HG03045 (cell line): ENCODE results near the gene AVL9.
"Not testable (repeated sequence)": the region's sequence is repeated elsewhere in the genome, so short reads cannot be mapped to it uniquely, and the experiment has no call there.

Experiments
- ATAC-seq: cut with Tn5 transposase; IDR thresholded peaks from one replicate; pipeline ENCODE4 v1.9.1; 2021; ENCODE audit warnings: mild to moderate bottlenecking, moderate library complexity; ENCODE audit not compliant: unreplicated experiment

Gene AVL9

DNA sequence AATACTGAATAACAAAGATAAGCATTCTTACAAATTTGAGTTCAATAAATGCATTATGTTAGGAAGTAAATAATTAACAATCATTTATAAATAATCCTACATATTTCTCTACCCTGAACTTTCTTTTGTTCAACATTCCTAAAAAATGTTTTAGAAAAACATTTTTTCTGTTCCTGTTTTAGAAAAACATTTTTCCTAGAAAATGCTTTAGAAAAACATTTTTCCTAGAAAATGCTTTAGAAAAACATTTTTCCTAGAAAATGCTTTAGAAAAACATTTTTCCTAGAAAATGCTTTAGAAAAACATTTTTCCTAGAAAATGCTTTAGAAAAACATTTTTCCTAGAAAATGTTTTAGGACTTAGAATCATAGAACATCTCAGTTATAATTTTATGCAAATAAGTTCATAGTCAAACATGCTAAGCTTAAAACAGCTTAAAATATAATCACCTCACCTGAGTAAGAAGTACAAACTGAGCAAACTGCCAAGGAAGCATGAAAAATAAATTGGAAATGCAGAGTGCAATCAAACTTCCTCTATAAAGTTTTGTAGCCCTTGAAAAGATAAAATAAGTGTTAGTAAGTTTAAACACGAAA, 139.6 kb downstream of the AVL9 start:
- not testable (repeated sequence) for ATAC-seq

DNA sequence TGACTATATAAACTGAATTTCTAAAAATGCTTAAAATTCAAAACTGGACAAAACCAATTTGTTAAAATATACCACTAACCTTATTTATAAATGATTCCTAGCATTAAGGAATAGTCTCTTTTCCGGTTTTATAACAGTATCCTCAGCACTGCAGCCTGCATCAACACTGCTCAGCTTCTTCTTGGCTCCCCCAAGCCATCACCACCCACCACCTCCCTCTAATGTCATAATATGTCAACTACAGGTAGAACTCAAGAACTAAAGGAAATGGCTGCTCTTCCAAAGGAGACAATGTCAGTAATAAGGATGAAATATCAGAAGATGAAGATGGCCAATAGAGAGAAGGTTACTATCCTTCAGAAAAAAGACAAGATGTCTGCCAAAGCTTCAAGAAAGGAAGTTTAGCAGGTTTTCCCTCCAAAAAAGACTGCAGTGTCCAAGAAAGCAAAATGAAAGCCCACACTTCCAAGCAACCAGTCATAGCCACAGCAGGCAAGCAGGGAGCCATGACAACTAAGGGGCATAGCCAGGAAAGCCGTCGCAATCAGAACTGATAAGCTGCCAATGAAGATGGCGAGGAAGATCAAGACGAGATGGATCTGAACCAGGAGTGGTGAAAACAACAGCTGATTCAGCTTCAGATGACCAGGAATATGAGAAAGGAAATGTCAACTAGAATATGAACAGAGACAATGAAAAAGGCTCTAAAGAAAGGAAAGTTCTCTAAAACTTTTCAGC, 141.6 kb downstream of the AVL9 start:
- ATAC-seq = not testable (repeated sequence)

DNA sequence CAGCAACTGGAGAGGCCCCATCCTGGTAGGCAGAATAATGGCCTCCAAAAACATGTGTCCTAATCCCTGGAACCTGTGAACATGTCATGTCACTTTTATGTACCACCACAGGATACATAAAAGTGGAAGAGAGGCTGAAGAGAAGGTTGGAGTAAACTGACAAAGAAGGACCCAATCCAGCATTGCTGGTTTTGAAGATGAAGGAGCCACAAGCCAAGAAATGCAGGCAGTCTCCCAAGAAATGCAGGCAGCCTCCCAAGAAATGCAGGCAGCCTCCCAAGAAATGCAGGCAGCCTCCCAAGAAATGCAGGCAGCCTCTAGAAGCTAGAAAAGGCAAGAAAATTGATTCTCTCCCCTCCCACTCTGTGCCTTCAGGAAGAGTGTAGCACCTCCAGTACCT, 142.3 kb downstream of the AVL9 start:
- not testable (repeated sequence) for ATAC-seq
